ENCODE results near the gene JUP. TPM values are rescaled to one million over a fixed set of nuclear protein-coding genes. Genes with fewer than 3 reads are reported as not detected.

The JUP gene
- total and polyA plus RNA-seq, 2 of the 4 experiments (the other 2 are of a cell fraction) = 12.9 to 27.3 TPM

DNA sequence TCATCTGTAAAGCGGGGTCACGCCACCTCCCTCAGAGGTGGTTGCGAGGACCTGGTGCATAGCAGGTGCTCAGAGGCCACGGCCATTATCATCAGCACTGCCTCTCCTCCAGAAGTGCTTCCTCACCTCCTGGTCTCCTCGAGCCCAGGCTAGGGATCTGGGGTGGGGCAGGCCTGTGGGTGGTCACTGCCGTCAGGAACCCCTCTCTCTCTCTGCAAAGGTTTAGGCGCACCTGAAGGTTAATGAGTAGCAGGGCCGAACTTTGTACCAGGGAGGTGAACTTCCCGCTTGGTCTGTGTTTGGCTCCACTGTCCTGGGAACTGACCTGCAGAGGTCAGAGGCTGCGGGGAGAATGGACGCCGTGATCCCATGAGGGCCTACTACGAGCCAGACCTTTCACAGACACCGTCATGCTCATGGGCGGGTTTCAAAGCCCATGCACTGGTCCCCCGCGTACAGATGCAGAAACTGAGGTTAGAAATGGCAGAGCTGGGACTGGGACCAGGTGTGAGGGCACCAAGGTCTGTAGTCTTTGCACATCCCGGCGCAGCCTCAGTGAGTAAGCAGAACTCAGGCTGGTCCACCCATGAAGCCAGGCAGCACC, 13.8 kb downstream of the JUP start:
- Histone ChIP-seq H2AFZ (replicated peaks; ENCODE audit: low read length, poor library complexity) (peak overlapping the region; percentile 72), H4K91ac (ENCODE audit: insufficient read depth, low read depth, low read length) (peak overlapping the region; percentile 86), H3K56ac (ENCODE audit: extremely low read depth, insufficient read depth, low read length) (no peak overlapping the region), H2BK120ac (ENCODE audit: low read depth, low read length) (peak overlapping the region; percentile 75), H2BK15ac (ENCODE audit: low read depth, low read length) (peak overlapping the region; percentile 86; the same call in 2 of the 3 replicates), H3K23ac (ENCODE audit: low read depth, low read length) (peak overlapping the region; percentile 7; the same call in 1 of the 2 replicates), H3K9me1 (ENCODE audit: insufficient read depth, low read length) (peaks cover 21% of the 10 kb centered on the region), H3K79me1 (ENCODE audit: low read depth in 1 of 2, low read length in 2 of 2) (peaks cover 14 to 49% of the 10 kb centered on the region in 2 experiments; a peak in 3 of 4 replicates), H3K4me2 (ENCODE audit: low read depth, low read length) (peak overlapping the region; percentile 4; the same call in 1 of the 2 replicates), H3K18ac (ENCODE audit: low read depth, low read length) (peak overlapping the region; percentile 17), H2AK5ac (ENCODE audit: low read depth, low read length) (peak overlapping the region; percentile 94), H3K4ac (ENCODE audit: low read depth, low read length) (peak overlapping the region; percentile 91), H3K27me3 (ENCODE audit: control insufficient read depth, insufficient read depth, low read length) (no peaks in the 10 kb centered on the region), H3K27ac (ENCODE audit: insufficient read depth, low read length) (peak overlapping the region; percentile 17), H4K20me1 (ENCODE audit: insufficient read depth, low read length) (peaks cover 26% of the 10 kb centered on the region), H3K9ac (ENCODE audit: low read depth, low read length) (no peak overlapping the region), H3K9me3 (ENCODE audit: control insufficient read depth, insufficient read depth, low read length) (no peaks in the 10 kb centered on the region), H2BK20ac (ENCODE audit: low read depth, low read length) (peak overlapping the region; percentile 82), H3K4me1 (ENCODE audit: control insufficient read depth, insufficient read depth, low read length) (peaks cover 20% of the 10 kb centered on the region), H3K36me3 (ENCODE audit: control insufficient read depth, insufficient read depth, low read length) (peaks cover 48% of the 10 kb centered on the region), H4K5ac (ENCODE audit: low read depth, low read length) (peak overlapping the region; percentile 26), H2AK9ac (replicated peaks; ENCODE audit: low read depth, low read length, poor library complexity) (peak overlapping the region; percentile 60), H3K14ac (replicated peaks; ENCODE audit: low read depth, low read length) (peak overlapping the region; percentile 70), H3K4me3 (ENCODE audit: insufficient read depth, low read depth, low read length) (no peak overlapping the region), H4K8ac (ENCODE audit: low read depth in 2 of 2, low read length in 2 of 2) (peak overlapping the region; percentile 81 to 83), H2BK5ac (ENCODE audit: low read depth, low read length, poor library complexity, severe bottlenecking) (peak overlapping the region; percentile 49)
- DNase-seq = no peak
- intact Hi-C loops (cut with micrococcal nuclease) (no loop called here), dilution Hi-C loops (cut with HindIII; ENCODE audit: low sequenced_read_pairs, unreplicated experiment) (no loop called here), in situ Hi-C loops (cut with MboI; ENCODE audit: low sequenced_read_pairs) (no loop called here)
- 95% methylated on average over 6 of the region's 19 CpGs; no CpG with 5 or more reads in 1 of the 2 experiments for WGBS, 2 experiments (ENCODE audit: extremely low coverage in 2 of 2, insufficient read length in 1 of 2)
- TF ChIP-seq NFE2L2 (IDR thresholded peaks at IDR 0.05; ENCODE audit: low read depth, low read length) (no peak), MAFK (IDR thresholded peaks at IDR 0.05; ENCODE audit: low read depth, low read length) (no peak), SMC3 (IDR thresholded peaks at IDR 0.05; ENCODE audit: low read depth, low read length) (no peak), RCOR1 (IDR thresholded peaks at IDR 0.05; ENCODE audit: insufficient replicate concordance, low read length) (no peak), BHLHE40 (IDR thresholded peaks at IDR 0.05; ENCODE audit: low read depth, low read length) (no peak), RAD21 (IDR thresholded peaks at IDR 0.05; ENCODE audit: low read length) (no peak), MXI1 (IDR thresholded peaks at IDR 0.05; ENCODE audit: borderline replicate concordance, low read depth, low read length) (no peak), POLR2A (IDR thresholded peaks at IDR 0.05; ENCODE audit: low read depth, low read length) (no peak), FOS (IDR thresholded peaks at IDR 0.05; ENCODE audit: low read depth, low read length) (no peak)
- TF ChIP-seq, protein P1, sequence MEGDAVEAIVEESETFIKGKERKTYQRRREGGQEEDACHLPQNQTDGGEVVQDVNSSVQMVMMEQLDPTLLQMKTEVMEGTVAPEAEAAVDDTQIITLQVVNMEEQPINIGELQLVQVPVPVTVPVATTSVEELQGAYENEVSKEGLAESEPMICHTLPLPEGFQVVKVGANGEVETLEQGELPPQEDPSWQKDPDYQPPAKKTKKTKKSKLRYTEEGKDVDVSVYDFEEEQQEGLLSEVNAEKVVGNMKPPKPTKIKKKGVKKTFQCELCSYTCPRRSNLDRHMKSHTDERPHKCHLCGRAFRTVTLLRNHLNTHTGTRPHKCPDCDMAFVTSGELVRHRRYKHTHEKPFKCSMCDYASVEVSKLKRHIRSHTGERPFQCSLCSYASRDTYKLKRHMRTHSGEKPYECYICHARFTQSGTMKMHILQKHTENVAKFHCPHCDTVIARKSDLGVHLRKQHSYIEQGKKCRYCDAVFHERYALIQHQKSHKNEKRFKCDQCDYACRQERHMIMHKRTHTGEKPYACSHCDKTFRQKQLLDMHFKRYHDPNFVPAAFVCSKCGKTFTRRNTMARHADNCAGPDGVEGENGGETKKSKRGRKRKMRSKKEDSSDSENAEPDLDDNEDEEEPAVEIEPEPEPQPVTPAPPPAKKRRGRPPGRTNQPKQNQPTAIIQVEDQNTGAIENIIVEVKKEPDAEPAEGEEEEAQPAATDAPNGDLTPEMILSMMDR (conservative IDR thresholded peaks at IDR 0.05; ENCODE audit: low read depth, low read length) = no peak
- TF ChIP-seq, protein P2, sequence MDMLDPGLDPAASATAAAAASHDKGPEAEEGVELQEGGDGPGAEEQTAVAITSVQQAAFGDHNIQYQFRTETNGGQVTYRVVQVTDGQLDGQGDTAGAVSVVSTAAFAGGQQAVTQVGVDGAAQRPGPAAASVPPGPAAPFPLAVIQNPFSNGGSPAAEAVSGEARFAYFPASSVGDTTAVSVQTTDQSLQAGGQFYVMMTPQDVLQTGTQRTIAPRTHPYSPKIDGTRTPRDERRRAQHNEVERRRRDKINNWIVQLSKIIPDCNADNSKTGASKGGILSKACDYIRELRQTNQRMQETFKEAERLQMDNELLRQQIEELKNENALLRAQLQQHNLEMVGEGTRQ (IDR thresholded peaks at IDR 0.05; ENCODE audit: low read depth, low read length) = no peak
- POLR2A ChIA-PET (ENCODE audit: unreplicated experiment) = interaction anchor here (1.3 kb wide), 1 partner anchor 14 kb away, joined by 3 read pairs; the partner anchor contains the start of gene JUP
- ATAC-seq (ENCODE audit: low read depth) = no peak
- CTCF ChIA-PET = interaction anchor here (1.2 kb wide), 1 partner anchor 21 kb away, joined by 5 read pairs; no protein-coding TSS in a partner anchor
- BruUV-seq (replicated peaks) = no TSS peak
